ENCODE results near the gene MGLL.

DNA sequence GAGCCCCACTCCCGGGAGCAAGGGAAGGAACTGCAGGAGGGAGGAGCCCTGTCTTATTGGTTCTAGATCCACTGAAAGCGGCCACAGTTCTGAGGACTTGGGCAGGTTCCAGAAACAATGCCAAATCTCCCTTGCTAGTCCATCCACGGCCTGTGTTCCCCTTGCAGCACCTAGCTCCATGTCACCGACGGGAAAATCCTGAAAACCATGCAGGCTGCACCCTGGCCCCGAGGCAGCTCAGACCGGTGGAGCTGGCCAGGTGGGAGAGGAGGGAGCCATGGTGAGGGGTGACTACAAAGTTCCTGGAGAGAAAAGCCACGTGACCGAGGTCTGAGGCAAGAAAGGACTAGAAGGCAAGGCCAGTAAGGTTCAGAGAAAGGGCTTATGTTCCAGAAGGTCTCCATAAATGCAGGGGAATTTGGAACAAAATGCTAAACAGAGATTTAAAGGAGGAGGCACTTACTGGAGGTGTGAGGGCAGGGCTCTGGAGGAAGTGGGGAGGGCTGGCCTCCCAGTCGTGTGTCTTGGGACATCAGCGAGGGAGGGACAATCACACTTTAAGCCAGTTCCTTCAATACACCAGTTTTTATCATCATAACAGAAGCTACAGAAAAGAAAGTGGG, 5.4 kb downstream of the MGLL start:
- TF ChIP-seq POLR2AphosphoS5 (IDR thresholded peaks at IDR 0.05; ENCODE audit: borderline replicate concordance, low read depth, low read length) (no peak), EZH2 (IDR thresholded peaks at IDR 0.05) (no peak)

All from SK-N-MC (cell line).